H1 (cell line): ENCODE results near the gene CXCL11.

Experiments
- BCL11A ChIP-seq, 2 experiments: IDR thresholded peaks; one replicate each; pipeline ENCODE4 v1.6.1; 2011; ENCODE audit warnings: low read depth in 2 of 2, low read length in 2 of 2, mild to moderate bottlenecking in 2 of 2
- EZH2 ChIP-seq: fragments of 200-600 bp; sonication (generic); IDR thresholded peaks from 2 replicates; pipeline ENCODE4 v1.7.1; 2012; ENCODE audit warnings: low read depth, mild to moderate bottlenecking, moderate library complexity, low read length, inconsistent platforms; ENCODE audit not compliant: severe bottlenecking
- POLR2A ChIP-seq, 2 experiments: IDR thresholded peaks; 1 replicate in 1 of 2; 2 replicates in 1 of 2; pipeline ENCODE4 v1.6.1; 2011; ENCODE audit warnings: low read depth in 2 of 2, low read length in 2 of 2, mild to moderate bottlenecking in 2 of 2; ENCODE audit errors: control extremely low read depth in 1 of 2
- TF ChIP-seq, protein P1 (sequence below), 3 experiments: IDR thresholded peaks; 1 replicate in 2 of 3; 2 replicates in 1 of 3; pipeline versions ENCODE4 v1.5.1 to v1.6.1; 2011; ENCODE audit warnings: low read length in 3 of 3, mild to moderate bottlenecking in 3 of 3, inconsistent platforms in 2 of 3, low read depth in 1 of 3, moderate library complexity in 1 of 3; ENCODE audit not compliant: insufficient read depth in 1 of 3; ENCODE audit errors: control extremely low read depth in 1 of 3

DNA sequence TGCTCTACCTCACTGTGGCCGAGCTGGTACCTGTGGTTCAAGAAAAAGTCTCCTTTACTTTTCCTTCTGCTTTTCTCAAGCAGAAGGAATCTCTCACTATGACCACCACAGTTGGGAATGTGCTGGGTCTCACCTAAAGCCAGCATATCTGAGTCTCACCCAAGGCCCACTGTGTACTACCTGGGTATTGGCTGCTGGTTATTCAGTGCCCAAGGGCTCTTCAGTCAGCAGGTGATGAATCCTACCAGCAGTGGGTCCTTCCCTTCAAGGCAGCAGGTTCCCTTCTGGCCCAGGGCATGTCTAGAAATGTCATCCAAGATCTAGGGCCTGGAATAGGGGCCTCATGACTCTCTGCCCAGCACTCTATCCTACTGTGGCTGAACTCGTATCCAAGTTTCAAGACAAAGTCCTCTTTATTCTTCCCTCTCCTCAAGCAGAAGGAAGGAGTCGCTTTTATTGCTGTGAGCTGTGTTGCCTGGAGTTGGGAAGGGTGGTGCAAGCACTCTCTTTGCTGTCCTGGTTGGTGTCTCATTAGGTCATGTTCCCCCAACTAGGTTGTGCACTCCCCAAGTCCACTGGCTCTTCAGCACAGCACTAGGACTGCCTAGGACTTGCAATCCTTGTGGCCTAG lies 18.7 kb downstream of the CXCL11 start:
- TF ChIP-seq POLR2A (IDR thresholded peaks at IDR 0.05; ENCODE audit: control extremely low read depth in 1 of 2, low read depth in 2 of 2, low read length in 2 of 2) (no peak), BCL11A (IDR thresholded peaks at IDR 0.05; ENCODE audit: low read depth in 2 of 2, low read length in 2 of 2) (no peak), EZH2 (no peak)
- TF ChIP-seq, protein P1, sequence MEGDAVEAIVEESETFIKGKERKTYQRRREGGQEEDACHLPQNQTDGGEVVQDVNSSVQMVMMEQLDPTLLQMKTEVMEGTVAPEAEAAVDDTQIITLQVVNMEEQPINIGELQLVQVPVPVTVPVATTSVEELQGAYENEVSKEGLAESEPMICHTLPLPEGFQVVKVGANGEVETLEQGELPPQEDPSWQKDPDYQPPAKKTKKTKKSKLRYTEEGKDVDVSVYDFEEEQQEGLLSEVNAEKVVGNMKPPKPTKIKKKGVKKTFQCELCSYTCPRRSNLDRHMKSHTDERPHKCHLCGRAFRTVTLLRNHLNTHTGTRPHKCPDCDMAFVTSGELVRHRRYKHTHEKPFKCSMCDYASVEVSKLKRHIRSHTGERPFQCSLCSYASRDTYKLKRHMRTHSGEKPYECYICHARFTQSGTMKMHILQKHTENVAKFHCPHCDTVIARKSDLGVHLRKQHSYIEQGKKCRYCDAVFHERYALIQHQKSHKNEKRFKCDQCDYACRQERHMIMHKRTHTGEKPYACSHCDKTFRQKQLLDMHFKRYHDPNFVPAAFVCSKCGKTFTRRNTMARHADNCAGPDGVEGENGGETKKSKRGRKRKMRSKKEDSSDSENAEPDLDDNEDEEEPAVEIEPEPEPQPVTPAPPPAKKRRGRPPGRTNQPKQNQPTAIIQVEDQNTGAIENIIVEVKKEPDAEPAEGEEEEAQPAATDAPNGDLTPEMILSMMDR (IDR thresholded peaks at IDR 0.05; ENCODE audit: control extremely low read depth in 1 of 3, insufficient read depth in 1 of 3, low read depth in 1 of 3, low read length in 3 of 3): no peak
